PC-3 (cell line): ENCODE measurements around the gene THOC5. TPM values are rescaled to one million over a fixed set of nuclear protein-coding genes. Genes with fewer than 3 reads are reported as not detected.

Experiments used
- ATAC-seq: fragments of 200-7000 bp; cut with Tn5 transposase; 2 replicates; pipeline ENCODE4 v1.9.1; 2020; ENCODE audit warnings: mild to moderate bottlenecking, moderate library complexity
- BruUV-seq: library from RNA; stranded (reverse); fragments of 400-500 nt; replicated peaks from 2 replicates; lab custom pipeline; 2021; lab: Mats Ljungman, UMichigan
- CTCF ChIA-PET: fragments of 300-600 bp; sonication (Branson Sonifier 250); formaldehyde crosslinking; loops from one replicate; lab custom pipeline; 2022; ENCODE audit warnings: antibody characterized with exemption; lab: Charles Lee
- POLR2A ChIA-PET: fragments of 300-600 bp; sonication (Branson Sonifier 250); formaldehyde crosslinking; loops from one replicate; lab custom pipeline; 2022; ENCODE audit warnings: antibody characterized with exemption; ENCODE audit not compliant: unreplicated experiment; lab: Charles Lee
- DNase-seq: peaks from one replicate; pipeline ENCODE4 v3.0.0-alpha.2; 2015
- H2AFZ ChIP-seq: fragments of 300-600 bp; sonication (generic); 2 replicates; pipeline ENCODE4 v1.6.0; 2016; ENCODE audit warnings: antibody characterized with exemption, low read length
- H3F3A ChIP-seq: fragments of 300-600 bp; sonication (generic); one replicate; pipeline ENCODE4 v1.6.0; 2017; ENCODE audit warnings: antibody characterized with exemption, low read length, control low read depth, mild to moderate bottlenecking; ENCODE audit not compliant: unreplicated experiment
- H3K27ac ChIP-seq: fragments of 300-600 bp; sonication (generic); 2 replicates; pipeline ENCODE4 v1.5.1; 2016; ENCODE audit warnings: mild to moderate bottlenecking, low read length
- H3K27me3 ChIP-seq: fragments of 300-600 bp; sonication (generic); 2 replicates; pipeline ENCODE4 v1.6.1; 2016; ENCODE audit warnings: low read length, mixed read lengths
- H3K36me3 ChIP-seq: fragments of 300-600 bp; sonication (generic); 2 replicates; pipeline ENCODE4 v1.6.1; 2016; ENCODE audit warnings: low read depth, mixed run types, low read length, mixed read lengths
- H3K4me1 ChIP-seq: fragments of 300-600 bp; sonication (generic); 2 replicates; pipeline ENCODE4 v1.5.1; 2016; ENCODE audit warnings: low read length; ENCODE audit not compliant: insufficient read depth
- H3K4me2 ChIP-seq: fragments of 300-600 bp; sonication (generic); 2 replicates; pipeline ENCODE4 v1.6.0; 2016; ENCODE audit warnings: low read length
- H3K4me3 ChIP-seq: fragments of 300-600 bp; sonication (generic); 2 replicates; pipeline ENCODE4 v1.5.1; 2016; ENCODE audit warnings: mild to moderate bottlenecking, low read length, mixed read lengths
- H3K79me2 ChIP-seq: fragments of 300-600 bp; sonication (generic); 2 replicates; pipeline ENCODE4 v1.6.1; 2017; ENCODE audit warnings: low read length, mixed read lengths
- H3K9ac ChIP-seq: fragments of 300-600 bp; sonication (generic); 2 replicates; pipeline ENCODE4 v1.6.0; 2016; ENCODE audit warnings: mild to moderate bottlenecking, low read length
- H3K9me2 ChIP-seq: fragments of 300-600 bp; sonication (generic); replicated peaks from 2 replicates; pipeline ENCODE4 v1.6.1; 2016; ENCODE audit warnings: mixed run types, low read length, mixed read lengths
- H3K9me3 ChIP-seq: fragments of 300-600 bp; sonication (generic); 2 replicates; pipeline ENCODE4 v1.6.1; 2016; ENCODE audit warnings: low read length, mixed read lengths
- H4K20me1 ChIP-seq: fragments of 300-600 bp; sonication (generic); 2 replicates; pipeline ENCODE4 v1.6.1; 2016; ENCODE audit warnings: low read length, mixed read lengths
- EZH2 ChIP-seq: fragments of 300-600 bp; sonication (generic); IDR thresholded peaks from one replicate; pipeline ENCODE4 v1.6.1; 2017; ENCODE audit warnings: antibody characterized with exemption, mild to moderate bottlenecking, low read length; ENCODE audit not compliant: unreplicated experiment
- EZH2phosphoT487 ChIP-seq: fragments of 300-600 bp; sonication (generic); IDR thresholded peaks from 2 replicates; pipeline ENCODE4 v1.6.1; 2018; ENCODE audit warnings: mild to moderate bottlenecking, antibody characterized with exemption, low read length, borderline replicate concordance
- intact Hi-C: fragments of 100-400 bp; cut with micrococcal nuclease; formaldehyde crosslinking; loops from 2 replicates; pipeline ENCODE4 v1.9.0; 2023
- total RNA-seq: library from RNA; depleted of rRNA; stranded (reverse); fragments of >200 nt; gene quantifications from 2 replicates; pipeline ENCODE4 v1.2.3, GENCODE V29; 2014
- TF ChIP-seq, protein P1 (sequence below): fragments of 300-600 bp; sonication (generic); conservative IDR thresholded peaks from 2 replicates; pipeline ENCODE4 v1.5.1; 2017; ENCODE audit warnings: antibody characterized with exemption, low read depth, mild to moderate bottlenecking, low read length

THOC5 gene
- total RNA-seq, 1 experiment from 2014 or later = 33.9 TPM

GRCh38 chr22:29517215-29517908, 36.2 kb downstream of the THOC5 start:
- no peak overlapping the region for H3K27ac ChIP-seq
- no peaks in the 10 kb centered on the region for H4K20me1 ChIP-seq
- H3K79me2 ChIP-seq = no peaks in the 10 kb centered on the region
- TF ChIP-seq, protein P1, sequence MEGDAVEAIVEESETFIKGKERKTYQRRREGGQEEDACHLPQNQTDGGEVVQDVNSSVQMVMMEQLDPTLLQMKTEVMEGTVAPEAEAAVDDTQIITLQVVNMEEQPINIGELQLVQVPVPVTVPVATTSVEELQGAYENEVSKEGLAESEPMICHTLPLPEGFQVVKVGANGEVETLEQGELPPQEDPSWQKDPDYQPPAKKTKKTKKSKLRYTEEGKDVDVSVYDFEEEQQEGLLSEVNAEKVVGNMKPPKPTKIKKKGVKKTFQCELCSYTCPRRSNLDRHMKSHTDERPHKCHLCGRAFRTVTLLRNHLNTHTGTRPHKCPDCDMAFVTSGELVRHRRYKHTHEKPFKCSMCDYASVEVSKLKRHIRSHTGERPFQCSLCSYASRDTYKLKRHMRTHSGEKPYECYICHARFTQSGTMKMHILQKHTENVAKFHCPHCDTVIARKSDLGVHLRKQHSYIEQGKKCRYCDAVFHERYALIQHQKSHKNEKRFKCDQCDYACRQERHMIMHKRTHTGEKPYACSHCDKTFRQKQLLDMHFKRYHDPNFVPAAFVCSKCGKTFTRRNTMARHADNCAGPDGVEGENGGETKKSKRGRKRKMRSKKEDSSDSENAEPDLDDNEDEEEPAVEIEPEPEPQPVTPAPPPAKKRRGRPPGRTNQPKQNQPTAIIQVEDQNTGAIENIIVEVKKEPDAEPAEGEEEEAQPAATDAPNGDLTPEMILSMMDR = no peak
- TF ChIP-seq EZH2 (no peak), EZH2phosphoT487 (no peak)
- H3K4me1 ChIP-seq = no peaks in the 10 kb centered on the region
- no TSS peak for BruUV-seq
- ATAC-seq = no peak
- peaks cover 32% of the 10 kb centered on the region; the same call in 1 of the 2 replicates for H3K36me3 ChIP-seq
- H3K27me3 ChIP-seq = no peaks in the 10 kb centered on the region
- no peak overlapping the region for H2AFZ ChIP-seq
- no peak overlapping the region for H3K4me3 ChIP-seq
- ChIA-PET POLR2A (no interaction called here), CTCF (no interaction called here)
- no peaks in the 10 kb centered on the region for H3K9me2 ChIP-seq
- intact Hi-C loops = no loop called here
- DNase-seq = no peak
- no peaks in the 10 kb centered on the region for H3K9me3 ChIP-seq
- H3F3A ChIP-seq = no peaks in the 10 kb centered on the region
- no peak overlapping the region for H3K9ac ChIP-seq
- H3K4me2 ChIP-seq = no peak overlapping the region

DNA sequence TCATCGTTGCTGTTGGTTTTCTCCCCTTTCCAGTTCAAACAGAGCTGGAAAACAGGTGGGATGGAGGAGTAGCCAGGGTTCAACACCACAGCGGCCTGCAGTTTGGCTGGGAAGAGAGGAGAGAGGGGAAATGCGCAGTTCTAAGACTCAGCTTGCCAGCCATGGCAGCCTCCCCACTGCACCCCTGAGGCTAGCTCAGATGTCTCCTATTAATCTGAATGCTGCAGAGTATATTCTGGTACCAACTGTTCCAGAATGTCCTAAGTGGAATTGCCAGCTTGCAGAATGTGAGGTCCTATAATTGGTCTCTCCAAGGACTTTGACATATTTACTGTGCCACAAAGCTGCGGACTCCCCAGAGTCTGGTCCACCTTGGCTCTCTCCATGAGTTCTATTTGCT, 41.5 kb downstream of the THOC5 start:
- CTCF ChIA-PET = no interaction called here
- peaks cover 29% of the 10 kb centered on the region for H3K36me3 ChIP-seq
- H2AFZ ChIP-seq = no peak overlapping the region
- H3K4me3 ChIP-seq = no peak overlapping the region
- no peaks in the 10 kb centered on the region for H3K9me2 ChIP-seq
- POLR2A ChIA-PET = interaction anchor here (0.5 kb wide), 1 partner anchor 47 kb away, joined by 5 read pairs; no protein-coding TSS in a partner anchor
- H3K9ac ChIP-seq = no peak overlapping the region
- no peaks in the 10 kb centered on the region for H3F3A ChIP-seq
- H3K9me3 ChIP-seq = no peaks in the 10 kb centered on the region
- TF ChIP-seq, protein P1 = no peak
- no peak for TF ChIP-seq EZH2
- no peak for TF ChIP-seq EZH2phosphoT487
- intact Hi-C loops = no loop called here
- no peaks in the 10 kb centered on the region for H3K4me1 ChIP-seq
- BruUV-seq = no TSS peak
- H3K4me2 ChIP-seq = no peak overlapping the region
- no peak overlapping the region for H3K27ac ChIP-seq
- no peaks in the 10 kb centered on the region for H4K20me1 ChIP-seq
- no peaks in the 10 kb centered on the region for H3K27me3 ChIP-seq
- ATAC-seq (no peak), DNase-seq (no peak)
- no peaks in the 10 kb centered on the region for H3K79me2 ChIP-seq
